ENCODE results near the gene PPIP5K2. TPM values are rescaled to one million over a fixed set of nuclear protein-coding genes. Genes with fewer than 3 reads are reported as not detected.
A peak's percentile ranks its signal among the peaks of the same experiment; 100 is the strongest.
"Not testable (repeated sequence)": the region's sequence is repeated elsewhere in the genome, so short reads cannot be mapped to it uniquely, and the experiment has no call there.

PPIP5K2 gene
- 38.6 TPM for total RNA-seq

GRCh38 chr5:103119765-103120606 lies at the start of gene PPIP5K2, which contains the start of gene GIN1:
PPIP5K2 (plus strand) TSS chr5:103120301; CDS start chr5:103129590, 9,289 bp downstream.
GIN1 (minus strand) TSS chr5:103120138; CDS start chr5:103108707, 11,431 bp downstream.
- peaks cover 4 to 17% (median 5%) of the 10 kb centered on the region in 3 donors for H3K4me1 ChIP-seq (ENCODE audit: control insufficient read depth in 3 of 3, insufficient read depth in 3 of 3, low read length in 3 of 3)

GRCh38 chr5:103073500-103073899 lies 46.6 kb upstream of the PPIP5K2 start:
- not testable (repeated sequence) for H3K36me3 ChIP-seq (ENCODE audit: control insufficient read depth in 3 of 3, insufficient read depth in 3 of 3, low read length in 3 of 3); H3K9me3 ChIP-seq (ENCODE audit: control insufficient read depth in 3 of 3, low read length in 3 of 3); H3K4me3 ChIP-seq (ENCODE audit: low read length in 3 of 3); H3K9ac ChIP-seq (ENCODE audit: low read depth in 1 of 3, low read length in 3 of 3); H3K27ac ChIP-seq (ENCODE audit: low read depth, low read length); H3K4me1 ChIP-seq (ENCODE audit: control insufficient read depth in 3 of 3, insufficient read depth in 3 of 3, low read length in 3 of 3); H3K27me3 ChIP-seq (ENCODE audit: control insufficient read depth in 3 of 3, insufficient read depth in 3 of 3, low read length in 3 of 3)

More at GRCh38 chr5:103119765-103120606, at the start of gene PPIP5K2, which contains the start of gene GIN1:
- peak within 1 kb of the TSS; percentile 97 to 99 (median 98) for H3K4me3 ChIP-seq (ENCODE audit: low read length in 3 of 3)
- peak within 1 kb of the TSS; percentile 87 to 99 (median 96) for H3K9ac ChIP-seq (ENCODE audit: low read depth in 1 of 3, low read length in 3 of 3)
- H3K9me3 ChIP-seq (ENCODE audit: control insufficient read depth in 3 of 3, low read length in 3 of 3), result no peaks in the 10 kb centered on the region
- H3K27ac ChIP-seq (ENCODE audit: low read depth, low read length), result peak within 1 kb of the TSS; percentile 96
- H3K27me3 ChIP-seq (ENCODE audit: control insufficient read depth in 3 of 3, insufficient read depth in 3 of 3, low read length in 3 of 3), result no peaks in the 10 kb centered on the region
- H3K36me3 ChIP-seq (ENCODE audit: control insufficient read depth in 3 of 3, insufficient read depth in 3 of 3, low read length in 3 of 3), result no peaks in the 10 kb centered on the region

GRCh38 chr5:103075442-103075841 lies 44.7 kb upstream of the PPIP5K2 start:
- H3K9ac ChIP-seq (ENCODE audit: low read depth in 1 of 3, low read length in 3 of 3), result no peak overlapping the region

GRCh38 chr5:103079796-103080195 lies 40.3 kb upstream of the PPIP5K2 start:
- Histone ChIP-seq H3K36me3 (ENCODE audit: control insufficient read depth in 3 of 3, insufficient read depth in 3 of 3, low read length in 3 of 3) (peaks cover under 1 to 3% (median 3%) of the 10 kb centered on the region in 3 donors), H3K4me3 (ENCODE audit: low read length in 3 of 3) (no peak overlapping the region), H3K27me3 (ENCODE audit: control insufficient read depth in 3 of 3, insufficient read depth in 3 of 3, low read length in 3 of 3) (no peaks in the 10 kb centered on the region), H3K9me3 (ENCODE audit: control insufficient read depth in 3 of 3, low read length in 3 of 3) (peaks cover 8 to 13% (median 10%) of the 10 kb centered on the region in 3 donors), H3K9ac (ENCODE audit: low read depth in 1 of 3, low read length in 3 of 3) (no peak overlapping the region), H3K4me1 (ENCODE audit: control insufficient read depth in 3 of 3, insufficient read depth in 3 of 3, low read length in 3 of 3) (no peaks in the 10 kb centered on the region), H3K27ac (ENCODE audit: low read depth, low read length) (no peak overlapping the region)

More at GRCh38 chr5:103075442-103075841, 44.7 kb upstream of the PPIP5K2 start:
- no peaks in the 10 kb centered on the region for H3K36me3 ChIP-seq (ENCODE audit: control insufficient read depth in 3 of 3, insufficient read depth in 3 of 3, low read length in 3 of 3)
- no peaks in the 10 kb centered on the region for H3K4me1 ChIP-seq (ENCODE audit: control insufficient read depth in 3 of 3, insufficient read depth in 3 of 3, low read length in 3 of 3)
- H3K27ac ChIP-seq (ENCODE audit: low read depth, low read length), result no peak overlapping the region
- peaks cover 6 to 10% (median 10%) of the 10 kb centered on the region in 3 donors for H3K9me3 ChIP-seq (ENCODE audit: control insufficient read depth in 3 of 3, low read length in 3 of 3)
- H3K4me3 ChIP-seq (ENCODE audit: low read length in 3 of 3), result no peak overlapping the region
- no peaks in the 10 kb centered on the region for H3K27me3 ChIP-seq (ENCODE audit: control insufficient read depth in 3 of 3, insufficient read depth in 3 of 3, low read length in 3 of 3)

GRCh38 chr5:103086547-103086946 lies 33.6 kb upstream of the PPIP5K2 start:
- H3K27me3 ChIP-seq (ENCODE audit: control insufficient read depth in 3 of 3, insufficient read depth in 3 of 3, low read length in 3 of 3), result no peaks in the 10 kb centered on the region
- H3K4me1 ChIP-seq (ENCODE audit: control insufficient read depth in 3 of 3, insufficient read depth in 3 of 3, low read length in 3 of 3), result no peaks in the 10 kb centered on the region
- H3K36me3 ChIP-seq (ENCODE audit: control insufficient read depth in 3 of 3, insufficient read depth in 3 of 3, low read length in 3 of 3), result peaks cover 11 to 38% (median 36%) of the 10 kb centered on the region in 3 donors
- peaks cover 0 to 6% (median 2%) of the 10 kb centered on the region in 3 donors for H3K9me3 ChIP-seq (ENCODE audit: control insufficient read depth in 3 of 3, low read length in 3 of 3)
- no peak overlapping the region for H3K27ac ChIP-seq (ENCODE audit: low read depth, low read length)
- no peak overlapping the region for H3K9ac ChIP-seq (ENCODE audit: low read depth in 1 of 3, low read length in 3 of 3)
- no peak overlapping the region for H3K4me3 ChIP-seq (ENCODE audit: low read length in 3 of 3)

GRCh38 chr5:103089272-103089671 lies 30.8 kb upstream of the PPIP5K2 start:
- H3K4me3 ChIP-seq (ENCODE audit: low read length in 3 of 3), result no peak overlapping the region
- no peak overlapping the region for H3K9ac ChIP-seq (ENCODE audit: low read depth in 1 of 3, low read length in 3 of 3)
- peaks cover 18 to 48% (median 47%) of the 10 kb centered on the region in 3 donors for H3K36me3 ChIP-seq (ENCODE audit: control insufficient read depth in 3 of 3, insufficient read depth in 3 of 3, low read length in 3 of 3)
- no peaks in the 10 kb centered on the region for H3K4me1 ChIP-seq (ENCODE audit: control insufficient read depth in 3 of 3, insufficient read depth in 3 of 3, low read length in 3 of 3)
- H3K27ac ChIP-seq (ENCODE audit: low read depth, low read length), result no peak overlapping the region
- H3K9me3 ChIP-seq (ENCODE audit: control insufficient read depth in 3 of 3, low read length in 3 of 3), result peaks cover 0 to 3% (median 0%) of the 10 kb centered on the region in 3 donors
- H3K27me3 ChIP-seq (ENCODE audit: control insufficient read depth in 3 of 3, insufficient read depth in 3 of 3, low read length in 3 of 3), result no peaks in the 10 kb centered on the region

- Histone ChIP-seq H3K4me3 (ENCODE audit: low read length in 3 of 3) (no peak overlapping the region), H3K9ac (ENCODE audit: low read depth in 1 of 3, low read length in 3 of 3) (no peak overlapping the region), H3K36me3 (ENCODE audit: control insufficient read depth in 3 of 3, insufficient read depth in 3 of 3, low read length in 3 of 3) (peaks cover 13 to 50% (median 40%) of the 10 kb centered on the region in 3 donors), H3K9me3 (ENCODE audit: control insufficient read depth in 3 of 3, low read length in 3 of 3) (no peaks in the 10 kb centered on the region), H3K4me1 (ENCODE audit: control insufficient read depth in 3 of 3, insufficient read depth in 3 of 3, low read length in 3 of 3) (no peaks in the 10 kb centered on the region), H3K27ac (ENCODE audit: low read depth, low read length) (no peak overlapping the region), H3K27me3 (ENCODE audit: control insufficient read depth in 3 of 3, insufficient read depth in 3 of 3, low read length in 3 of 3) (no peaks in the 10 kb centered on the region)
Observed at GRCh38 chr5:103090791-103091190, 29.3 kb upstream of the PPIP5K2 start.

- H3K4me1 ChIP-seq (ENCODE audit: control insufficient read depth in 3 of 3, insufficient read depth in 3 of 3, low read length in 3 of 3), result no peaks in the 10 kb centered on the region
- H3K9ac ChIP-seq (ENCODE audit: low read depth in 1 of 3, low read length in 3 of 3), result no peak overlapping the region
- H3K9me3 ChIP-seq (ENCODE audit: control insufficient read depth in 3 of 3, low read length in 3 of 3), result no peaks in the 10 kb centered on the region
- no peak overlapping the region for H3K4me3 ChIP-seq (ENCODE audit: low read length in 3 of 3)
- no peaks in the 10 kb centered on the region for H3K27me3 ChIP-seq (ENCODE audit: control insufficient read depth in 3 of 3, insufficient read depth in 3 of 3, low read length in 3 of 3)
- H3K36me3 ChIP-seq (ENCODE audit: control insufficient read depth in 3 of 3, insufficient read depth in 3 of 3, low read length in 3 of 3), result peaks cover 13 to 40% (median 34%) of the 10 kb centered on the region in 3 donors
- no peak overlapping the region for H3K27ac ChIP-seq (ENCODE audit: low read depth, low read length)
Observed at GRCh38 chr5:103092676-103093075, 27.4 kb upstream of the PPIP5K2 start.

- H3K9me3 ChIP-seq (ENCODE audit: control insufficient read depth in 3 of 3, low read length in 3 of 3), result no peaks in the 10 kb centered on the region
- no peaks in the 10 kb centered on the region for H3K27me3 ChIP-seq (ENCODE audit: control insufficient read depth in 3 of 3, insufficient read depth in 3 of 3, low read length in 3 of 3)
- H3K27ac ChIP-seq (ENCODE audit: low read depth, low read length), result no peak overlapping the region
- no peaks in the 10 kb centered on the region for H3K4me1 ChIP-seq (ENCODE audit: control insufficient read depth in 3 of 3, insufficient read depth in 3 of 3, low read length in 3 of 3)
- H3K9ac ChIP-seq (ENCODE audit: low read depth in 1 of 3, low read length in 3 of 3), result no peak overlapping the region
- H3K36me3 ChIP-seq (ENCODE audit: control insufficient read depth in 3 of 3, insufficient read depth in 3 of 3, low read length in 3 of 3), result peaks cover 13 to 33% (median 24%) of the 10 kb centered on the region in 3 donors
- no peak overlapping the region for H3K4me3 ChIP-seq (ENCODE audit: low read length in 3 of 3)
Observed at GRCh38 chr5:103093727-103094126, 26.4 kb upstream of the PPIP5K2 start.

- Histone ChIP-seq H3K4me1 (ENCODE audit: control insufficient read depth in 3 of 3, insufficient read depth in 3 of 3, low read length in 3 of 3) (no peaks in the 10 kb centered on the region), H3K4me3 (ENCODE audit: low read length in 3 of 3) (no peak overlapping the region), H3K36me3 (ENCODE audit: control insufficient read depth in 3 of 3, insufficient read depth in 3 of 3, low read length in 3 of 3) (peaks cover 10 to 31% (median 24%) of the 10 kb centered on the region in 3 donors), H3K27ac (ENCODE audit: low read depth, low read length) (no peak overlapping the region), H3K9me3 (ENCODE audit: control insufficient read depth in 3 of 3, low read length in 3 of 3) (no peaks in the 10 kb centered on the region), H3K9ac (ENCODE audit: low read depth in 1 of 3, low read length in 3 of 3) (no peak overlapping the region), H3K27me3 (ENCODE audit: control insufficient read depth in 3 of 3, insufficient read depth in 3 of 3, low read length in 3 of 3) (no peaks in the 10 kb centered on the region)
Observed at GRCh38 chr5:103094737-103095136, 25.4 kb upstream of the PPIP5K2 start.
